ENCODE results near the gene FAM241A. TPM values are rescaled to one million over a fixed set of nuclear protein-coding genes. Genes with fewer than 3 reads are reported as not detected.

FAM241A gene
- total and polyA plus RNA-seq, 9 of the 15 experiments (the other 6 are each of a cell fraction or from before 2014, with no cell fraction given): 2.3 to 8.5 (median 5.3) TPM

DNA sequence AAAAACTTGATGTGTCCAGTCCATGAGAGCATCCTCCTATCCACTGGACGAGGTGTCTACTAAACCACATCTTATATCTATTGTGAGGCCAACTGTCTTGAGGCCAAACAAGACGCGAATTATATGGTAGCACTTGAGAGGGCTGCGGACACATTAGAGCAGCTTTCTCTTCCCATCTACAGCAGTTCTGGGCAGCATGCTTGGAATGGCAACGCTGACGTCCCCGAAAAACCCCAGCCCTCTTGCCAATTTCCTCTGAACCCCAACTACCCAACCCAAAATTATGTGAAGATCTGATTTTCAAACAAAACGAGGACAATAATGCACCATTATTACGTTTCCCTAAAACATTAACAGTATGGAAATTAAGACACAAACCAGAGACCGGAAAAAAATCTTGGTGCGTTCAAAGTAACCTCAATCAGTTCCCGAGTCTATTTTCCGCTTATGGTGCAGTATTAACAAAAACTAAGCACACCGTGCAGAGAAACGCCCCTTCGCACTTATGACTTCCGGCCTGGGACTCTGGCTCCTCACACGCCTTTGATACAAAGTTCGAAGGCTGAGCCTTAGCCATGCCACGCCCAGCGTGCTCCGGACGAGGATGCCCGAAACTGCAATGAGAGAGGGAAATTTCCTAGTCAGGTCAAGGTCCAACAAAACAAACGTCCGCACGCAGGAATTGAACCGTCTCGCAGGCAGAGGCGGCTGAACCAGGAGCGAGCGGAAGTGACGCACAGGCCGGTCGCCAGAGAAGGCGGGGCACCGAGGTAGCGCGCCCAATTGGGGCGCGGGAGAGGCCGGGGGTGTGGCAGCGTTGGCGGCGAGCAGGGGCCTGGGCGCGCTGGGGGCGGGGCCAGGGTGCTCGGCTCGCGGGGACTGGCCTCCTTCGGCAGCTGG, 85.9 kb downstream of the FAM241A start (continued):
- TF ChIP-seq, protein P1, sequence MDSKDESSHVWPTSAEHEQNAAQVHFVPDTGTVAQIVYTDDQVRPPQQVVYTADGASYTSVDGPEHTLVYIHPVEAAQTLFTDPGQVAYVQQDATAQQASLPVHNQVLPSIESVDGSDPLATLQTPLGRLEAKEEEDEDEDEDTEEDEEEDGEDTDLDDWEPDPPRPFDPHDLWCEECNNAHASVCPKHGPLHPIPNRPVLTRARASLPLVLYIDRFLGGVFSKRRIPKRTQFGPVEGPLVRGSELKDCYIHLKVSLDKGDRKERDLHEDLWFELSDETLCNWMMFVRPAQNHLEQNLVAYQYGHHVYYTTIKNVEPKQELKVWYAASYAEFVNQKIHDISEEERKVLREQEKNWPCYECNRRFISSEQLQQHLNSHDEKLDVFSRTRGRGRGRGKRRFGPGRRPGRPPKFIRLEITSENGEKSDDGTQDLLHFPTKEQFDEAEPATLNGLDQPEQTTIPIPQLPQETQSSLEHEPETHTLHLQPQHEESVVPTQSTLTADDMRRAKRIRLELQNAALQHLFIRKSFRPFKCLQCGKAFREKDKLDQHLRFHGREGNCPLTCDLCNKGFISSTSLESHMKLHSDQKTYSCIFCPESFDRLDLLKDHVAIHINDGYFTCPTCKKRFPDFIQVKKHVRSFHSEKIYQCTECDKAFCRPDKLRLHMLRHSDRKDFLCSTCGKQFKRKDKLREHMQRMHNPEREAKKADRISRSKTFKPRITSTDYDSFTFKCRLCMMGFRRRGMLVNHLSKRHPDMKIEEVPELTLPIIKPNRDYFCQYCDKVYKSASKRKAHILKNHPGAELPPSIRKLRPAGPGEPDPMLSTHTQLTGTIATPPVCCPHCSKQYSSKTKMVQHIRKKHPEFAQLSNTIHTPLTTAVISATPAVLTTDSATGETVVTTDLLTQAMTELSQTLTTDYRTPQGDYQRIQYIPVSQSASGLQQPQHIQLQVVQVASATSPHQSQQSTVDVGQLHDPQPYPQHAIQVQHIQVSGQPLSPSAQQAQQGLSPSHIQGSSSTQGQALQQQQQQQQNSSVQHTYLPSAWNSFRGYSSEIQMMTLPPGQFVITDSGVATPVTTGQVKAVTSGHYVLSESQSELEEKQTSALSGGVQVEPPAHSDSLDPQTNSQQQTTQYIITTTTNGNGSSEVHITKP (IDR thresholded peaks at IDR 0.05; ENCODE audit: partially characterized antibody): no peak
- TF ChIP-seq, protein P2, sequence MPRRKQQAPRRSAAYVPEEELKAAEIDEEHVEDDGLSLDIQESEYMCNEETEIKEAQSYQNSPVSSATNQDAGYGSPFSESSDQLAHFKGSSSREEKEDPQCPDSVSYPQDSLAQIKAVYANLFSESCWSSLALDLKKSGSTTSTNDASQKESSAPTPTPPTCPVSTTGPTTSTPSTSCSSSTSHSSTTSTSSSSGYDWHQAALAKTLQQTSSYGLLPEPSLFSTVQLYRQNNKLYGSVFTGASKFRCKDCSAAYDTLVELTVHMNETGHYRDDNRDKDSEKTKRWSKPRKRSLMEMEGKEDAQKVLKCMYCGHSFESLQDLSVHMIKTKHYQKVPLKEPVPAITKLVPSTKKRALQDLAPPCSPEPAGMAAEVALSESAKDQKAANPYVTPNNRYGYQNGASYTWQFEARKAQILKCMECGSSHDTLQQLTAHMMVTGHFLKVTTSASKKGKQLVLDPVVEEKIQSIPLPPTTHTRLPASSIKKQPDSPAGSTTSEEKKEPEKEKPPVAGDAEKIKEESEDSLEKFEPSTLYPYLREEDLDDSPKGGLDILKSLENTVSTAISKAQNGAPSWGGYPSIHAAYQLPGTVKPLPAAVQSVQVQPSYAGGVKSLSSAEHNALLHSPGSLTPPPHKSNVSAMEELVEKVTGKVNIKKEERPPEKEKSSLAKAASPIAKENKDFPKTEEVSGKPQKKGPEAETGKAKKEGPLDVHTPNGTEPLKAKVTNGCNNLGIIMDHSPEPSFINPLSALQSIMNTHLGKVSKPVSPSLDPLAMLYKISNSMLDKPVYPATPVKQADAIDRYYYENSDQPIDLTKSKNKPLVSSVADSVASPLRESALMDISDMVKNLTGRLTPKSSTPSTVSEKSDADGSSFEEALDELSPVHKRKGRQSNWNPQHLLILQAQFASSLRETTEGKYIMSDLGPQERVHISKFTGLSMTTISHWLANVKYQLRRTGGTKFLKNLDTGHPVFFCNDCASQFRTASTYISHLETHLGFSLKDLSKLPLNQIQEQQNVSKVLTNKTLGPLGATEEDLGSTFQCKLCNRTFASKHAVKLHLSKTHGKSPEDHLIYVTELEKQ (CRISPR knock-in tag; IDR thresholded peaks at IDR 0.05): no peak
- TF ChIP-seq CEBPB (tag; IDR thresholded peaks at IDR 0.05) (peak; percentile 94), SMAD3 (CRISPR knock-in tag; conservative IDR thresholded peaks at IDR 0.05) (no peak), MAFK (IDR thresholded peaks at IDR 0.05; ENCODE audit: low read length) (peak; percentile 52), ESRRA (IDR thresholded peaks at IDR 0.05; ENCODE audit: borderline replicate concordance, low read depth) (peak; percentile 52; the same call in 1 of the 2 replicates), CC2D1A (IDR thresholded peaks at IDR 0.05) (no peak; the same call in 1 of the 2 replicates), CTCF (IDR thresholded peaks at IDR 0.05 in 2 of 3, conservative IDR thresholded peaks at IDR 0.05 in 1 of 3; ENCODE audit: insufficient read depth in 2 of 3, low read depth in 1 of 3, low read length in 3 of 3) (no peak), SMAD4 (CRISPR knock-in tag; conservative IDR thresholded peaks at IDR 0.05) (no peak), HNRNPUL1 (IDR thresholded peaks at IDR 0.05; ENCODE audit: low read length) (no peak), HNRNPK (IDR thresholded peaks at IDR 0.05; ENCODE audit: low read depth, low read length, poor library complexity, severe bottlenecking) (no peak), DDX20 (tag; IDR thresholded peaks at IDR 0.05; ENCODE audit: low read depth) (no peak), IFI16 (CRISPR knock-in tag; IDR thresholded peaks at IDR 0.05) (no peak), RFX5 (IDR thresholded peaks at IDR 0.05; ENCODE audit: low read depth, low read length) (no peak), CBX3 (IDR thresholded peaks at IDR 0.05; ENCODE audit: borderline replicate concordance in 1 of 2, low read length in 2 of 2) (no peak; a peak in 1 of 3 replicates), ZNF212 (CRISPR knock-in tag; IDR thresholded peaks at IDR 0.05) (0 out of 2 replicates have a peak, but pooled peaks have one; percentile 19), GABPB2 (CRISPR knock-in tag; conservative IDR thresholded peaks at IDR 0.05) (no peak)

All from K562 (cell line).